Activated T-cell treated with anti-CD3 and anti-CD28 coated beads, Interleukin-2, amount 50 U/mL, for 24 hours (primary cell): ENCODE measurements around the gene HOXA6.
A peak's percentile ranks its signal among the peaks of the same experiment; 100 is the strongest.

Source experiments
- DNase-seq: peaks from one replicate; pipeline ENCODE4 v3.0.0-alpha.2; 2020
- H3K27ac Mint-ChIP-seq: 2 replicates; pipeline ENCODE4 v1.8.0; 2020; ENCODE audit warnings: mild to moderate bottlenecking, mixed read lengths
- H3K27me3 Mint-ChIP-seq: 2 replicates; pipeline ENCODE4 v1.8.0; 2020; ENCODE audit warnings: mixed read lengths
- H3K36me3 Mint-ChIP-seq: 2 replicates; pipeline ENCODE4 v1.8.0; 2020; ENCODE audit warnings: low read depth, mixed read lengths
- H3K4me1 Mint-ChIP-seq: 2 replicates; pipeline ENCODE4 v1.8.0; 2020; ENCODE audit warnings: low read depth, mixed read lengths
- H3K4me3 Mint-ChIP-seq: 2 replicates; pipeline ENCODE4 v1.8.0; 2020; ENCODE audit warnings: mild to moderate bottlenecking, moderate library complexity, mixed read lengths
- H3K9me3 Mint-ChIP-seq: 2 replicates; pipeline ENCODE4 v1.8.0; 2020; ENCODE audit warnings: mixed read lengths

The HOXA6 gene

DNA sequence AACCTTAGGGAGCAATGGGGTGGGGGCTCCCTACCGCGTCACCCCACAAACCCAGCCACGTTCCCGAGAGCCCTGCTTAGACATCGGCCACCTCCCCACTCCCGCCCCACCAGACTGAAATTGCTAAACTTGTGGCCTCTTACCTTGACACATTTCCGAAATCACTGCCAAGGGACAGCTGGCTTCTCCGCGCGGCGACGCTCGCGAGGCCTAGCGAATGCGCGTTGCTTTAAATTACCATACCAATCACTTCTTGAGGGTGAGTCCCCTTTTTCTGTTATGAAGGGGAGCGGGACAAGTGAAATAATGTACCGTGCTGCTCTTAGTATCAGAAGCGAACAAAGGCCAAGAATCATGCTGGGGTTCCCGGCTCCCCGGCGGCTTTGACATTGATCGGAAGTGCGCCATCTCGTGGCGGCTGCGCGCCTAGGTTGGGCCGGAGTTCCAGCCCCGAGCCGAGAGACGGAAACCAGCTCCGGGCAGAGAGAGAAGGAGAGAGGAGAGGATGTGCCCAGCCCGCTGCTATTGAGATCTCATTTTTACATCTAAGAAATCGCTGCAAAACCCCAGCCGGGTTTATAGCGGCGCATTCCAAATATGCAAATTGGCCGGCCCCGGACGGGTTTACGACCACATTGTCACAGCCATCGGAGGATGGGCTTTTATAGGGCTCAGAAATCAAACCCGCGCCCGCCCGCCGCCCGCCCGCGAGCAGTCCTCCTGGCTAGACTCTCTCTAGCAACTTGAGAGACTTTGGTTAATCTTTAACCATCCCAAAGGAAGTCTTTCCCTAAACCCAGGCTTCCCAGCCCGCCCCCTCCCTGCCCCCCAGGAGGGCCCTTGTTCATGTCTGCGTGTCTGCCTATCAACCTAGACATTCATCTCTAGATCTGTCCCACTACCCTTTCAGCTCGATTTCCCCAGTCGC lies 32.2 kb upstream of the HOXA6 start:
- H3K36me3 Mint-ChIP-seq = no peaks in the 10 kb centered on the region
- H3K27me3 Mint-ChIP-seq = peaks cover 95% of the 10 kb centered on the region
- peaks cover 17% of the 10 kb centered on the region for H3K4me1 Mint-ChIP-seq
- H3K27ac Mint-ChIP-seq = no peak overlapping the region
- no peak overlapping the region for H3K4me3 Mint-ChIP-seq
- peak; percentile 78 for DNase-seq
- H3K9me3 Mint-ChIP-seq = no peaks in the 10 kb centered on the region

GRCh38 chr7:27179030-27179429 lies 31.5 kb upstream of the HOXA6 start:
- Mint-ChIP-seq H3K4me3 (no peak overlapping the region), H3K9me3 (no peaks in the 10 kb centered on the region), H3K4me1 (peaks cover 12% of the 10 kb centered on the region), H3K27me3 (peaks cover 97% of the 10 kb centered on the region), H3K36me3 (no peaks in the 10 kb centered on the region), H3K27ac (no peak overlapping the region)
- peak; percentile 17 for DNase-seq

DNA sequence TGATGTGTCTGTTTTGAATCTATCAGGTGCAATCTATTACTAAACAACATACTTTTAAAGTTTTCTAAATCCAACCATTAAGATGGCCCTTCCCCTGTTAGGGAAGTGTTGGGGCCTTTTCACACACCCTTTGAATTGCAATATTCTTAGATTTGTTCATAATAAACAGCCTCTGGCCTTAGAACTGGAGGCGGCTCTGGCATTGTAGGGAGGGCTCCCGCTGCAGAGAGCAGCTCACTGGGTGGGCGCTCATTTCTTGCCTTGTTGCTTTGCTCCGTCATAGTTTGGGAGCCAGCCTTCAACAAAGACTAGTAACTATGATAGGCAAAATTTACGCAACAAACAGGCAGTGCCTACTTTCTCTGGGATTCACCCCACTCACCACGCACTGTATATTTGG lies 30.8 kb upstream of the HOXA6 start:
- no peak overlapping the region for H3K4me3 Mint-ChIP-seq
- no peaks in the 10 kb centered on the region for H3K9me3 Mint-ChIP-seq
- peaks cover 8% of the 10 kb centered on the region for H3K4me1 Mint-ChIP-seq
- H3K36me3 Mint-ChIP-seq = no peaks in the 10 kb centered on the region
- DNase-seq = no peak
- H3K27ac Mint-ChIP-seq = no peak overlapping the region
- peaks cover 91% of the 10 kb centered on the region for H3K27me3 Mint-ChIP-seq

DNA sequence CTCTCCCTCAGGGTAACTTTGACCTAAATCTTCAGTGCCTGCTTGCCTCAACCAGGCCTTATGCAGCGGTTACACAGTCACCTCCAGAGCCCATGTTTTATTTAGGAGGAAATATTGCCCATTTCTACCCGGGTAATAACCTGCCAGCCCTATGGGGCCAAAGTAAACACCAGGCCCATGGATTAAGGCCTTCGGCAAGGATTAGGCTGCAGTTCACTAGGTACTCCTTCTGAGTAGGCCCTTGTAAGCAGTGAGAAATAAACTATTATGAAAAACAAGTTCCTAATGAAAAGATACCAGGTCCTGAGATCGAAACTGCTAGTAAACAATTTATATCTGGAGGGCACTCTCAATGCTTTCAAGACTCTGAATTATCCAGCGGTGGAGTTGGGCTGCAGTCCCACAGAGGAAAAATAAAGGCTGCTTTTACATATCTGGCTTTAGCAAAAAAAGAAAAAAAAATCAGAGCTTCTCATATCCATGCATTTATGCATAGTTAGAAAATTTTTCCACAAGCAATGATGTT lies 30.3 kb upstream of the HOXA6 start:
- no peak overlapping the region for H3K4me3 Mint-ChIP-seq
- no peaks in the 10 kb centered on the region for H3K36me3 Mint-ChIP-seq
- no peak overlapping the region for H3K27ac Mint-ChIP-seq
- H3K4me1 Mint-ChIP-seq = peaks cover 7% of the 10 kb centered on the region
- peaks cover 86% of the 10 kb centered on the region for H3K27me3 Mint-ChIP-seq
- H3K9me3 Mint-ChIP-seq = no peaks in the 10 kb centered on the region
- no peak for DNase-seq

GRCh38 chr7:27176962-27177794 lies 29.6 kb upstream of the HOXA6 start:
- Mint-ChIP-seq H3K4me1 (peaks cover 12% of the 10 kb centered on the region), H3K27ac (no peak overlapping the region), H3K9me3 (no peaks in the 10 kb centered on the region), H3K27me3 (peaks cover 84% of the 10 kb centered on the region), H3K4me3 (no peak overlapping the region), H3K36me3 (no peaks in the 10 kb centered on the region)
- DNase-seq = no peak

DNA sequence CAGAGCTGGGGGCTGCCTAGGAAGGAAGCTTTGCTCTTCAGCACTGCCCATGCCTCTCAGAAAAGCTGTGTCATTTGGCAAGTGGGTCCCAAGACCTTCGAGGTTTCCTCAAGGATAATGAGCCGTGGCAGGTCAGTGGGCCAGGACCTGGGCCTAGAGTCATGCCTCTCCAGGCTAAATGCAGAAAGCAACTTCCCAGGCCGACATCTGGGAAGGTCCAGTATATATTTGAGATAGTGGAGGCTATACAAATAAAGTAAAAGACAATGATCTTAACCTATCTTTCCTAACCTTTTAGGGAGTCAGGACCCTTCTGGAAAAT lies 28.9 kb upstream of the HOXA6 start:
- no peak overlapping the region for H3K4me3 Mint-ChIP-seq
- peaks cover 84% of the 10 kb centered on the region for H3K27me3 Mint-ChIP-seq
- no peaks in the 10 kb centered on the region for H3K36me3 Mint-ChIP-seq
- H3K4me1 Mint-ChIP-seq = peaks cover 19% of the 10 kb centered on the region
- no peak for DNase-seq
- H3K9me3 Mint-ChIP-seq = no peaks in the 10 kb centered on the region
- H3K27ac Mint-ChIP-seq = no peak overlapping the region

- peaks cover 22% of the 10 kb centered on the region for H3K4me1 Mint-ChIP-seq
- H3K27me3 Mint-ChIP-seq = peaks cover 85% of the 10 kb centered on the region
- no peaks in the 10 kb centered on the region for H3K9me3 Mint-ChIP-seq
- no peak overlapping the region for H3K4me3 Mint-ChIP-seq
- H3K27ac Mint-ChIP-seq = no peak overlapping the region
- H3K36me3 Mint-ChIP-seq = no peaks in the 10 kb centered on the region
- no peak for DNase-seq
Observed at GRCh38 chr7:27175626-27176523, 28.3 kb upstream of the HOXA6 start.

- H3K36me3 Mint-ChIP-seq = no peaks in the 10 kb centered on the region
- DNase-seq = peak; percentile 30
- H3K27ac Mint-ChIP-seq = no peak overlapping the region
- H3K9me3 Mint-ChIP-seq = no peaks in the 10 kb centered on the region
- peaks cover 85% of the 10 kb centered on the region for H3K27me3 Mint-ChIP-seq
- peaks cover 23% of the 10 kb centered on the region for H3K4me1 Mint-ChIP-seq
- H3K4me3 Mint-ChIP-seq = peak overlapping the region; percentile 31
Observed at GRCh38 chr7:27174874-27175625, 27.5 kb upstream of the HOXA6 start.

DNA sequence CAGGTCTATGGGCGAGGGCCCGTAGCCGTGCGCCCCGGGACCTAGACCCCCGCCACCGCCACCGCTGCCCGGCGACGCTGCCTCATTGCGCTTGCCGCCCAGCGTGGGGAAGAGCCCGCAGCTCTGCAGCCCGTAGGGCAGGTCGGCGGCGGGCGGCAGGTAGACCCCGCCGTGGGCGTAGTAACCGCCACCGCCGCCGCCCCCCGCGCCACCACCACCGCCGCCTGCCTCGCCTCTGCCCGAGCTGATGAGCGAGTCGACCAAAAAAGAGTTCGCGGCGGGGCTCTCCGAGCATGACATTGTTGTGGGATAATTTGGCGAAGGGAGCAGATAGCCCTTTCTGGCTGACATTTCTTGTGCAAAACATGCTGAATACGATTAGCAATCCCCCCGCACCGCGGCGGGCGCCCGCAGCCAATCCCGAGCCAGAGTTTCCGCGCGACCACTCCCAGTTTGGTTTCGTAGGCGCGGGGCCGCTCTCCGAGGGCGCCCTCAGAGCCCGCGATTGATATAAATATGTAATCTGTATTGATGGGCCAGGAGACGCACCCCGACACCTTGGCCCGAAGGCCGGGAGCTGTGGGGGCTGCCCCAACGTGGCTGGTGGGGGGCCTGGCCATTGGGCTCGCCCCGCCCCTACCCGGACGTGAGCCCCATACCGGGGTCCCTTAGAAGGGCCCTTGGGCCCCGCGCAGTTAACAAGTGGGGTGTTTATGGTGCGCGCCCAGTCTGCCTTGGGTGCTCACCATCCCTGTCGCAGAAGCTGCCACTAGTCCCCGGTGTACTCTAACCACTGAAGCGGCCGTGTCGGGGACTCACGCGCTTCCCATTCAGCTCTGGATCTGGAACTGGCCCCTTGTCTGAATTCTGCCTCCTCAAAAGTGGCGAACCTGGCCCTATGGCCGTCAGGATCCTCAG lies 26.6 kb upstream of the HOXA6 start, which contains the start of gene HOXA10:
Gene HOXA10, minus strand, starts transcription at position 365 of the 918 bp plus-strand sequence. Its CDS starts 14 bp downstream, at position 351.
- peak; percentile 38 for DNase-seq
- Mint-ChIP-seq H3K4me3 (peak within 1 kb of the TSS; percentile 44), H3K27ac (no peak within 1 kb of the TSS), H3K9me3 (no peaks in the 10 kb centered on the region), H3K36me3 (no peaks in the 10 kb centered on the region), H3K4me1 (peaks cover 21% of the 10 kb centered on the region), H3K27me3 (peaks cover 82% of the 10 kb centered on the region)

- H3K27ac Mint-ChIP-seq = no peak overlapping the region
- no peak overlapping the region for H3K4me3 Mint-ChIP-seq
- H3K36me3 Mint-ChIP-seq = no peaks in the 10 kb centered on the region
- peaks cover 24% of the 10 kb centered on the region for H3K4me1 Mint-ChIP-seq
- no peaks in the 10 kb centered on the region for H3K9me3 Mint-ChIP-seq
- H3K27me3 Mint-ChIP-seq = peaks cover 83% of the 10 kb centered on the region
- peak; percentile 62 for DNase-seq
Observed at GRCh38 chr7:27173511-27173955, 26.0 kb upstream of the HOXA6 start.

GRCh38 chr7:27172823-27173510 lies 25.4 kb upstream of the HOXA6 start:
- no peaks in the 10 kb centered on the region for H3K36me3 Mint-ChIP-seq
- H3K9me3 Mint-ChIP-seq = no peaks in the 10 kb centered on the region
- H3K27ac Mint-ChIP-seq = no peak overlapping the region
- H3K4me3 Mint-ChIP-seq = peak overlapping the region; percentile 44
- peaks cover 83% of the 10 kb centered on the region for H3K27me3 Mint-ChIP-seq
- H3K4me1 Mint-ChIP-seq = peaks cover 25% of the 10 kb centered on the region
- peak; percentile 57 for DNase-seq

DNA sequence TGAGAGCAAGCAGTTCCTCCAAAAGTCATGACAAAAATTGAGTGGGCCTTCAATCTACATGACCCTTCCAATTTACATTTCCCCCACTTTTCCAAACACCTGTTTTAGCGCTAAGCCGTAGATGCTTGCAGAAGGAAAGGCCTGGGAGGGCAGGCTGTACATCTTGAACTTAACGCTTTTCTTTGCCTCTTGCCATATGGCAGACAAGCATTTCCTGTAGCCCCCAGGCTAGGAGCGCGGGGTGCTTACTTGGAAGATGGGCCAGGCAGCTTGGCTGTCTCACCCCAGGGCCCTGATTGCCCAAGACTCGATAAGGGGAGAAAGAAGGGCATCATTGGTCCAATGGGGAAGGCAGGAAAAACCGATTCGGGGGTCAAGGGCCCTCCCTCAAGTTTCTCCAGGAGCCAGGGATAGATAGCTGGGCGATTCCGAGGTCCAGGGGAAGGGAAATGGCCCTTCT lies 24.8 kb upstream of the HOXA6 start:
- H3K4me1 Mint-ChIP-seq = peaks cover 27% of the 10 kb centered on the region
- H3K4me3 Mint-ChIP-seq = no peak overlapping the region
- H3K27me3 Mint-ChIP-seq = peaks cover 83% of the 10 kb centered on the region
- H3K36me3 Mint-ChIP-seq = no peaks in the 10 kb centered on the region
- peak overlapping the region; percentile 77 for H3K27ac Mint-ChIP-seq
- H3K9me3 Mint-ChIP-seq = no peaks in the 10 kb centered on the region
- no peak for DNase-seq
